ENCODE measurements around the gene TLCD3B.

GRCh38 chr16:29999605-30000004 lies 31.5 kb downstream of the TLCD3B start:
- TF ChIP-seq POLR2AphosphoS5 (IDR thresholded peaks at IDR 0.05): no peak
- no peak for TF ChIP-seq CTCF (IDR thresholded peaks at IDR 0.05)
- no peak for TF ChIP-seq POLR2A (IDR thresholded peaks at IDR 0.05)
